ENCODE results near the gene SPATA20.
A peak's percentile ranks its signal among the peaks of the same experiment; 100 is the strongest.

SPATA20 gene

DNA sequence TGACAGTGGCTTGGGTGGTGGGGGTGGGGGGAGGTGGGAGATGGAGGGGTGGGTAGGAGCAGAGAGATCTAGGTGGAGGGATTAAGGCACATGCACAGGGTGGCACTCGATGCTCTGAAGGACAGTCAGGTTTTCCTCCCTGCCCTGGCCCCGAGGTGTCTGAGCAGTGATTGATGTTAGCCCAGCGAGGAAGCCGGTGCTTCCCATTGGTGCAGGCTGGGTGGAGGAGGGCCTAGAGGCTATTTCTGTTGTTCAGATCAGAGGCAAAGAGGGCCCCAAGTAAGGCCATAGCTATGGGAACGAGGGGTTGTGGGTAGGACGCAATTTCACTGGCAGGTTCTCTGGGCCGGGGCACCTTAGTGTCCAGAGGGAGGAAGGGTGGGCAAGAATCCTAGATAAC lies 36.7 kb downstream of the SPATA20 start:
- DNase-seq, result no peak

DNA sequence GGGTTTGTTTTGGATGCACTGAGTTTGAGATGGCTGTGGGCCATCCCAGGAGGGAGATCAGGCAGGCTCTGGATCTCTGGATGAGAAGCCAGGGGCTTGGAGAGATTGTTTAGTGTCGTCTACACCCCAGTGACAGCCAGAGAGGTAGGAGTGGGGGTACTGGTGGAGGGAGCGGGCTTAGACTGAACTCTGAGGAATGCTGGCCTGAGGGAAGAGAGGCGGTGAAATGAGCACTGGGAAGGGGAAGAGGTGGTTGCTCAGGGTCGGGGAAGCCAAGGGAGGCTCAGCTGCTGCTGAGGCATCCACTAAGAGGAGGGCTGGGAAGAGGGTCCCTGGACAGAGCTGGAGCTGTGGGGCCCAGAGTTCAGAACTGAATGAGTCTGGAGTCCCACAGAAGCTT lies 37.1 kb downstream of the SPATA20 start:
- DNase-seq, result no peak

DNA sequence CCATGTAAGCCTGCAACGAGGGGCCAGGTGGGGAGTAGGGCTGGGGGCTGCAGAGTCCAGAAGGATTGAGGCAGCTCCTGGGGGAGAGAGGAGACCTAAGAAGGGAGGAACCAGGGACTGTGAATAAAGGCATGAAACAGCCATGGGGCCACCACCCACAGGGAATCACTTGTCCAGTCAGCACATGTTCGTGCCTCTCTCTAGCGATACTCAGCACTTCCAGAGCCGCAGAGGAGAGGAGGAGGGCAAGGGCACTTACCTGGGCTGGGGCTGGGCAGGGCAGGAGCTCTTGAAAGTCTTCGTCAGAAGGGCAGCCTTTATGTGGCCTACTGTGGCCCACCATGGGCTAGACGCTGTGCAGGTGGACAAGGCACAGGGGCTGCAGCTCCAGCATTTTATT lies 37.8 kb downstream of the SPATA20 start:
- peak; percentile 45 for DNase-seq

DNA sequence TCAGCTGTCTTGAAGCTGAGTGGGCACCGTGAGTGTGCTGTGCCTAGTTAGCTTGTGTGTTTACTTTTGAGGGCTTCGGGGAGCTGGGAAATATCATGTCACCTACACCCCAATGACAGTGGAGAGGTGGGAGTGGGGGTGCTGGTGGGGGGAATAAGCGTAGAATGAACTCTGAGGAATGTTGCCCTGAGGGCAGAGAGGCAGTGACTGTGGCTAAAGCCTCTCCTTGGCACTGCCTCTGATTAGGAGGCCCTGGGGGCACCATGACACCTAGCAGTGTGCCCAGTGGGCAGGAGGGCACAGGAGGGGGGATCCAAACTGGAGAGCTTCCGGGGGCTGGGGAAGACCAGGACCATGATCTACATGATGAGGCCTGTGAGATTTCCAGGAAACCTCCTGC lies 38.4 kb downstream of the SPATA20 start:
- DNase-seq, result no peak

DNA sequence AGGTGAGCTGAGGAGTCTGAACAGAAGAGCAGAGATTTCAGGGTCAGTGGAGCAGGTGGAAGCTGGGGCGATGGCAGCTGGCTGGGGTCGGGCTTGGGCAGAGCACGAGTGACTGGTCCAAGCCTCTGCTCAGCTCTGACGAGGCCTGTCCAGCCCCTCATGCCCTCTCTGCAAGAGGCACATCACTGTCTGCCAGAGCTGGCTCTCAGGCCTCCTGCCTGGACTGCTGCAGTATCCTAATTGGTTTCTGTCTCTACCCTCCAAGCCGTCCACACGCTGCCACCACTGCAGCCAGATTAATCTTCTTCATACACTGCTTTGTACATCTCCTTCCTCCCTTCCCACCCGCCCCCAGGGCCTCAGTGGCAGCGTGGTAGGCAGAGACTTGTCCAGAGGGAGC lies 38.9 kb downstream of the SPATA20 start:
- no peak for DNase-seq

DNA sequence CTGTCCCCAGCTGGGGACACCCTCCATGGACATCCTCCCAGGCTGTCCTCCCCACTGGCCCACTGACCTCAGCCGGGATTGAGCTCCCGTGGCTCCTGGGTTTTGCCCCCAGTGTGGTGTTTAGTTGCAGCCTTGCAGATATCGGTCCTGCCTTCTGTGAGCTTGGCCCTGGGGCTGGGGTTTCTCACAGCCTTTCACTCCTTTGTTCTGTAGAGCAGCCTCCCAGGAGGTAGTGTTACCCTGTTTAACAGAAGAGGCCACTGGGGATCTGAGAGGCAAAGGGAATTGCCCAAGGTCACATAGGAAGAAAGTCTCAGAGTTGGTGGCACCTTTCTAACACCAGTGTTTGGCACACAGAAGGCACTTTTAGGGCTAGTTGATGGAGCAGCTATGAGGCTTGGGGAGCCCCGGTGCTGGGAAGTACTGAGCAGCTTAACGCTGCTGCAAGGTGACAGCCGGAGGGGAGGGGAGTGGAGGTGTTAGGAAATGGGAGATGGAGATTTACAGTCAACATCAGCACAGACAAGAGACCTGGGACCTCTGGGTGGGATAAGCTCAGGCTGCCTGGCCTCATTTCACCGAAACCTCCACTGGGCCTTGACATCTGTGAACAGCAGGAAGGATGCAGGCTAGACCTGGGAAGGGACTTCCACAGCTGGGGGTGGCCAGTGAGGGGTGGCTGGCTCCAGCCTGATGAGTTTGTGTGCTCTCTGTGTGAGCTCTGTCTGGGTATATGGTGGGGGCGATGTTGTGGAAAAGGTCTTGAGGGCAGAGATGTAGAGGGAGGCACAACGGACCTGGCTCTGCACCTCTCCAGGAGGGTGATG lies 39.7 kb downstream of the SPATA20 start:
- DNase-seq, result peak; percentile 71

DNA sequence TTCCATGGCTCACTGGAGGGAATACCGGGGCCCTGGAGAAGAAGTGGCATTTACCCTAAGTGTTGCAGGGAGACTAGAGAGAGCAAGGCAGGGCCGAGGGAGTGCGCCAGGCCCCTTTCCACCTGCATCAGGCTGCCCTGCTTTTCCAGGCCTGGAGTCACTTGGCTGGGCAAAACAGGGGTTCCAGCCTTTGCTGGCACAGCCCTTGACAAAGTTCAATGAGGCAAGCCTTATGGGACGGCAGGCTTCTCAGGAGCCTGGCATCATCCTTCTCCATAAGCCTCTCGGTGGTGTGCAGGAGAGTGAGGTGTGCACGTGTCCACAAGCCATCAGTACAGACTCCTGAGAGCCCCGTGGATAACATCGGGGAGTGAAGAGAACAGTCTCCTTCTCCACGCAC lies 40.6 kb downstream of the SPATA20 start:
- no peak for DNase-seq

DNA sequence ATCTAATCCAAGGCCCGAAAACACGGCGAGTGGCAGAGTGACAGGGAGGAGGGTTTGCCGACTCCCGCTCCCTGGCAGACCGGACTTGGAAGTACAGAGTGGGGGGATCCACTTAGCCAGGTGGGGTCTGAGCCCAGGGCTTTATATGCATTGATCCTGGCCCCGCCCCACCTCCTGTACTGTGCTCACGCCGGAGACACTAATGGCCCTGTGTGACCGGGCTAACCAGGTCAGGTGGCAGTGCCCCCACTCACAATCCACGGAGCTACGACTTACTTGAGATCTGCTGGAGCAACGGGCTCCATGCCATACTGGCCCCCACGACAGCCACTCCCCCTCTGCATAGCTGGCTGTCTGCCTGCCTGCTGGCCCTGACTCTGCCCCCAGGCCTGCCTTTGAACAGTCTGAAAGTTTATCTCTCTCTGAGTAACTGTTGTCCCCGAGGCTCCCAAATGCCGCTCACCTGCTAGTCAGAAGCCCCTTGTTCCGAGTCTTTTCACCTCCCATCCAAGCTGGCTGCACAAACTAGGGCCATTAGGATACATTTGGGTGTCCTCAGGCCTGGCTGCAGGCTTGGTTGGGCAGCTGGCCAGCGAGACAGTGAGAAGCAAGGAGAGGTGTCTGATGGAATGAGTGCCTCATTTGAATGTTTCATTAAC lies 41.5 kb downstream of the SPATA20 start:
- DNase-seq, result peak; percentile 25

DNA sequence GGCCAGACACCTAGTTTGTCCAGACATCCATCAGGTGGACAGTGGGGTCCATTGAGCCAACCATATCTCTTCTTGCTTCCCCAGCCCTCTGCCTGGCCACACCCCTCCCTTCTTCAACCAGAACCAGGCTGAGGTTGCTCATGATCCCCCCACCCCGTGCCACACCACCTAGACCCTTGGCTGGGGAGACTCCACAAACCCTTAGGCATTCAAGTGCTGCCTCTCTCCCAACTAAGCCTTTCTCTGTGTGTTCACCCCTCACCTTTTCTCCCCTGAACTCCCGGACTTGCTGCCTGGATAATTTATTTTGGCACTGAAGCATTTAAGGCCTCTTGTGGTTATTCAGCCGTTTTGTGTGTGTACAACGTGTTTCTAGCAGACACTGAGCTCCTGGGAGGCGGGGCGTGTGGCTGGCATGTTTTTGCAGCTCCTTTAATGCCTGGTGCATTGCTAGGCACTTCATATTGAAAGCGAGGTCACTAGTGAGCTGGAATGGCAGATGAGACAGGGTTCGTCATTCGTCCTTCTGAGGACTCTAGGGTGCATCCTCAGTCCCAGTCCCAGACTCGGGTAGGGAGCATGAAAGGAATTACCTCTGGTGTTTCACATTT lies 42.2 kb downstream of the SPATA20 start:
- no peak for DNase-seq

DNA sequence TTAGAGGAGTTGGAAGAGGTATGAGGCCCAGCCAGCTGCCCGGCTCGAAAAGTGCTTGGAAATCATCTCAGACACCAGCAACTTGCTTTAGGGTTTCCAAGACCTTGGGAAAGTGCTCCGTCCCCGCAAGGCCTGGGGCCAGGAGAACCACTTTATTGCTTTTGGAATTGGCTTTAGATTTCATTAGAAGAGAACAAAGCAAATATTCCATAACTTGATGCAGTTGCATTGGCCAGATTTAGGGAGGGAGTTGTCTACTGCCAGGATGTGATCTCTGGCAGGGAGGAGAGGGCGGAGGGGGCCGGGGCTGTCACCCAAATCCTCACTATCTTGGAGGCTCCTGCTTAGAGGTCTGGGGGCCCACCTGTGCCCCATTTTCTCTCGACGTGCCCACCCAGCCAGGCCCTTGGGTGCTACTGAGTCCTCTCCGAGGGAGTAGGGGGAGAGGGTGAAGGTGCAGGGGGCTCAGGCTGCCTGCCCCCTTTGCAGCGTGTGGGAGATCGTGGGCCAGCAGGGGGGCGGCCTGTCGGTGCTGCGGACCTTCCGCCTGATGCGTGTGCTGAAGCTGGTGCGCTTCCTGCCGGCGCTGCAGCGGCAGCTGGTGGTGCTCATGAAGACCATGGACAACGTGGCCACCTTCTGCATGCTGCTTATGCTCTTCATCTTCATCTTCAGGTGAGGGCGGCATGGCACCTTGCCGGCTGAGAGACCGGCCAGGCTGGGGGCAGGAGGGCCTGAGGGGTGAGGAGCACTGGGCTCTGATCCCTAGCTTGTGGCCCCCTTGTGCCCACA lies 44.2 kb downstream of the SPATA20 start:
- DNase-seq, result no peak

DNA sequence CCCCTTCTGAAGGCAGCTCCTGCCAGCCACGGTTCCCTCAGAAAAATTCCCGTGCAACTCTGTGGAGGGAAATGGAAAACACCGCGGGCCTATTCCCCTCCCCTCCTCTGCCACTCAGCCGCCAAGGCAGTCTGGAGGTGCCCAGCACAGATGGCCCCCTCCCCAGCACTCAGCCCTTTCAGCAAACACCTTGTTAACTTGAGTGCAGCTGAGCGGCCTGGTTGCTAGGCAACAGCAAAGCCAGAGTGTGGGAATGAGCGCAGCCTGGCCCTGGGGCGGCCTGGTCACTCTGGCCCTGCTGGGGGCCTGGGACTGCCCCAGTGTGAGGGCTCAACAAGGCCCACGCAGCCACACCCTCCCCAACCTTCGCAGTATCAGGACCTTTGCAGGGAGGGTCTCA lies 46.3 kb downstream of the SPATA20 start:
- peak; percentile 97 for DNase-seq

DNA sequence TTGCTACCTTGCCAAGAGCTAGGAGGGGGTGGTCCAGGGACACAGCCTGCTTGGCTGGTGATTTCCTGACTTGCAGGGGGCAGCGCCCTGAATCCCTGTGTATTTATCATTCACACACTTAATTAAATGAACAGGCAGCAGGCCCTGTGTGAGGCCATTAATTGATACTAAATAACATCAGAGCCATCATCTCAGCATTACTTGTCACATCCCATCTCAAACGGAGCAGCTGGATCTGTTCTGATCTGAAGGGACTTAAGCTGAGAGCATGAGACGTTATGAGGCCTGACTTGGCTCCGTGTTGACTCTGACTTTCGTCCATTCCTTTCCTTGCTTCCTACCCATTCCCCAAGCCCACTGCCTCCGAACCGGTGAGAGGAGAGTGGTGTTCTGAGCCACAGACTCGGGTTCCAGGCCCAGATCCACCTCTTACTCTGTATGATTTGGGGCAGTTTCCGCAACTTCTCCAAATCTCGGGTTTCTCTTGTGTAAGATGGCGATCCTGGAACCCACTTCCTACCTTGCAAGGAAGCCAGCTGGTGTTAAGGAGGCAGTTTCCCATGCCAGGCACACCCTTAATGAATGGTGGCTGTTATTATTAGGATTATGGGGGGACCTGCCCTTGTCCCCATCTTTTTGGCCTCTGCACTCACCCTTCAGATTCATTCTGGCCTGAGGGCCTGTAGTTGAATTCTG lies 47.3 kb downstream of the SPATA20 start:
- peak; percentile 19 for DNase-seq

DNA sequence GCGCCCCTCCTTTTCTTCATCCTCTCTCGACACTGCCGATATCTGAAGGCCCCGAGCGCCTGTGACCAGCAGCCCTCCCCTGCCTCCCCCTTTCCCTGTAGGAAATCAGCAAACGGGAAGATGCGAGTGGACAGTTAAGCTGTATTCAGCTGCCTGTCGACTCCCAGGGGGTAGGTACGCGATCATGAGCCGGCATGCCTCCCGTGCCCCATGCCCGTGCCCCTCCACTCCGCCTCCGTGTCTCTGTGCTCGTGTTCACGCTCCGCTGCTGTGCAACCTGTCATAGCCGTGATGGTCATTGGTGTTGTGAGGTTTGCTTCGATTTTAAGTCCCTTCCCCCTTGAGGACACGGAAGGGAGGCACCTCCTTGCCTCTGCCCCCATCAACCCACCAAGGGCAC lies 47.9 kb downstream of the SPATA20 start:
- DNase-seq, result no peak

DNA sequence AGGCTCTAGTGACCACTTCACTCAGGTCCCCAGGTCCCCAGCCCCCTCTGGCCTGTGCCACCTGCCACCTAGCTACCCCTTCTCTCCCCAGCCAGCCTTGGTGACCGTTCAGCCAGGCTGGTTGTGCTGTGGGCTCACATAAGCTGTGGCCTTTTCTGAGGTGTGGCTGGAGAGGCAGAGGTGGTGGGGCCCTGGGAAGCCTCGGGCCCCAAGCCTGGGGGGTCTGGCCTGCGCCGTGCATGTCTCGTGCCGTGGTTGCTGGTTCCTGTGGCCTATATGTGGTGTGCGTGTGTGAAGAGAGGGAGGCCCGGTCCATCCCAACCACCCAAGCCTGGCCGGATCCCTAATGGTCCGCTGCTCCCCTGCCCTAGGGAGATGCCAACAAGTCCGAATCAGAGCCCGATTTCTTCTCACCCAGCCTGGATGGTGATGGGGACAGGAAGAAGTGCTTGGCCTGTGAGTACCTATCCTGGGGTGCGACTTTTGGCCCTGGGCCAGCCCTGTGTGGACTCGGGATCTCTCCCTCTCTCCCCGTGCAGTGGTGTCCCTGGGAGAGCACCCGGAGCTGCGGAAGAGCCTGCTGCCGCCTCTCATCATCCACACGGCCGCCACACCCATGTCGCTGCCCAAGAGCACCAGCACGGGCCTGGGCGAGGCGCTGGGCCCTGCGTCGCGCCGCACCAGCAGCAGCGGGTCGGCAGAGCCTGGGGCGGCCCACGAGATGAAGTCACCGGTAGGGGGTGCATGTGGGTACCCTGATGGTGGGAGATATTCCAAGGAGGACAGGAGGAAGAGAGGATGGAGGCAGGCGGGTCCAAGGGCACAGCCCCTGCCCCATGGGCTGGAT lies 49.4 kb downstream of the SPATA20 start:
- DNase-seq, result peak; percentile 26

DNA sequence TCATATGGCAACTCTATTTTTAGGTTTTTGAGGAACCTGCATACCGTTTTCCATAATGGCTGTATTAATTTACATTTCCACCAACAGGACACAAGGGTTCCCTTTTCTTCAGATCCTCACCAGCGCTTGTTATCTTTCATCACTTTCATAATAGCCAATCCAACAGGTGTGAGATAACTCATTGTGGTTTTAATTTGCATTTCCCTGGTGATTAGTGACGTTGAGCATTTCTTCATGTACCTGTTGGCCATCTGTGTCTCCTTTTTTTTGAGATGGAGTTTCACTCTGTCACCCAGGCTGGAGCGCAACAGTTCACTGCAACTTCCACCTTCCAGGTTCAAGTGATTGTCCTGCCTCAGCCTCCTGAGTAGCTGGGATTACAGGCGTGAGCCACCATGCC lies 51.5 kb downstream of the SPATA20 start:
- DNase-seq, result no peak

DNA sequence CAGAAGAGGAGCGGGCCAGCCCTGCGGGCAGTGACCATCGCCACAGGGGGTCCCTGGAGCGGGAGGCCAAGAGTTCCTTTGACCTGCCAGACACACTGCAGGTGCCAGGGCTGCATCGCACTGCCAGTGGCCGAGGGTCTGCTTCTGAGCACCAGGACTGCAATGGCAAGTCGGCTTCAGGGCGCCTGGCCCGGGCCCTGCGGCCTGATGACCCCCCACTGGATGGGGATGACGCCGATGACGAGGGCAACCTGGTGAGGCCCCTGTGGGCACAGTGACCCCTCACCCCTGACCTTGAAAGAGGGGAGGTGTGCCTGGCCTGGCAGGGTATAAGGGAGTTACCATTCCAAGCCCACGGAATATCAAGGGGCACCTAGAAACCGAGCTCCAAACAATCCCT lies 52.6 kb downstream of the SPATA20 start:
- DNase-seq, result no peak

DNA sequence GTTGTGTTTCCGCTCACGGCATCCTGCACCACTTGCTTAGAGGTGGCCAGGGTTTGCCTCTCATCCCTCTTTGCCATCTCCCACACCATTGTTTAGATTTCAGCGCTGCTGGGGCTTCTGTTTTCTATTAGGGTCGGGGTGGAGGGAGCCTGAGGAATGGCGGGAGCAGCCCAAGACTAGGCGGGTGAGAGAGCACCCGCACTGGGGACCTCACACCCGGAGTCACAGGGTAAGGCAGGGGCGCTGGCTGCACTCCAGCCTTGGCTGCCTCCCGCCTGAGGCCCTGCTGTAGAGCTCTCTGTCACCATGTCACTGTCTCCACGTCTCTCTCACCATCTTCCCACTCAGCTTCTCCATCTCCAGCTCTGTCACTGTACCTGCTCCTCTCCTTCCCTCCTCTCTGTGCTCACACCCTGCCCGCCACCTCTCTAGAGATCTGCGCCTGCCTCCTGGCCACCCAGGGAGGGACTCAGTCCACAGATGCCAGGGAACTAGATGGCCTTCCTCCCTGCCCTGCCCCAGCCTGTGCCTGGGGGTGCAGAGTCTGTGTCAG lies 54.9 kb downstream of the SPATA20 start:
- DNase-seq, result no peak

DNA sequence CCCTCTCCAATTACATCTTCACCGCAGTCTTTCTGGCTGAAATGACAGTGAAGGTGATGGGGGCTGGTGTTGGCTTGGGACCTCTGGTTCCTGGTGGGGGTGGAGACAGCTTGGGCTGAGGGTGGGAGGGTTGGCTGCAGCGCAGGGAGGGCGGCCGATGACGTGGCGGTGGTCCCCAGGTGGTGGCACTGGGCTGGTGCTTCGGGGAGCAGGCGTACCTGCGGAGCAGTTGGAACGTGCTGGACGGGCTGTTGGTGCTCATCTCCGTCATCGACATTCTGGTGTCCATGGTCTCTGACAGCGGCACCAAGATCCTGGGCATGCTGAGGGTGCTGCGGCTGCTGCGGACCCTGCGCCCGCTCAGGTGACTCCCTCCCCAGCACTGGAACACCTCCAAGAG lies 55.9 kb downstream of the SPATA20 start:
- DNase-seq, result no peak

DNA sequence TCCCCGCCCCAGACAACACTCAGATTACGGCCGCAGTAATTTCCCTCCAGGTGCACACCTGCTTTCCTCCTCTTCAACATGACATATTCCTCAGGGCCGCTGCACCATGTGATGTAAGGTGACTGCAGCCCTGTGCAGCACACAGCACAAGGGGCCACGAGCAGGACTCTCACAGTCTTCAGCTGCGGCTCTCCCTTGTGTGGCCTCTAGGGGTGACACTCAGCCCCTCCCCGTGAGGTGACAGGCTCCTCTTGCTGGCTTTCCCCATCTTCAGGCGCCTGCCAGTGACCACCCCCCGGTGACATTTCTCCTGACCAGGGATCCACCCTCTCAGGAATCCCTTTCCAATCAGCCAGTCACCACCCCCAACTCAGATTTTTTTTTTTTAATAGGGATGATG lies 56.4 kb downstream of the SPATA20 start:
- peak; percentile 88 for DNase-seq

DNA sequence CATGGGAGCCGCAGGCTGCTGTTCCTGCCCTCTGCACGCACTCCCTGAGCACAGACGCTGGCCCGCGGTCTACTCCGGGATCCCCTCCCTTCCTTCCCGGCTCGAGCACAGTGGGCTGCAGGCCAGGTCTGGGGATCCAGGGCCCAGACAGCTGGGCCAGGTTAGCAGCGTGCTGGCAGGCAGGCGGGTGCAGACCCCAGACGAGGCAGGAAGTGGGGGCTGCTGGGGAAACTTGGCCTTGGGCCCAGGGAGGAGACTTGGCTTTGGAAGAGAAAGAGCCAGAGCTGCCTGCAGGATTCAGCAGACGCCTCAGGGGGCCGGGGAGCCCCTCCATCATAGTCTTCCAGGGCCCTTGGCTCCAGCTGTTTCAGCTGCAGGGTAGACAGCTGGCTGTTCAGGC lies 57.5 kb downstream of the SPATA20 start:
- DNase-seq, result peak; percentile 95

DNA sequence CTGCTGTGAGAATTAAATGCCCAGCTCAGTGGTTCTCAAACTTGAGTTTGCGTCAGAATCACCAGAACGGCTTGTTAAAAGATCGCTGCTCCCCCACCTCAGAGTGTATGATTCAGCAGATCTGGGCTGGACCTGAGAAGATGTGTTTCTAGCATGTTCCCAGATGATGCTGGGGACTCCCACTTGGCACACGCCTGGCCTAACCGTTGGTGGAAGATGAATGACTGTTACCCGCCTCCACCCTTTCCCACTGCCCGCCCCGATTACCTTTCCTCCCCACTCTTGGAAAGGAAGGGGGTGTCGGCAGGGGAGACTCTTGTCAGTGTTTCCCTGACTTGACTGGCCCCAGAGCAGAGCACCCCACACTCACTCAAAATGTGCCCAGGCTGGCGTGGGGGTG lies 58.5 kb downstream of the SPATA20 start:
- DNase-seq, result no peak

Data from NCI-H69 (cell line).